ENCODE data around the gene PADI1.

PADI1 gene

GRCh38 chr1:17181781-17182464 is 23.0 kb upstream of the PADI1 start:
- DNase-seq, result no peak

DNA sequence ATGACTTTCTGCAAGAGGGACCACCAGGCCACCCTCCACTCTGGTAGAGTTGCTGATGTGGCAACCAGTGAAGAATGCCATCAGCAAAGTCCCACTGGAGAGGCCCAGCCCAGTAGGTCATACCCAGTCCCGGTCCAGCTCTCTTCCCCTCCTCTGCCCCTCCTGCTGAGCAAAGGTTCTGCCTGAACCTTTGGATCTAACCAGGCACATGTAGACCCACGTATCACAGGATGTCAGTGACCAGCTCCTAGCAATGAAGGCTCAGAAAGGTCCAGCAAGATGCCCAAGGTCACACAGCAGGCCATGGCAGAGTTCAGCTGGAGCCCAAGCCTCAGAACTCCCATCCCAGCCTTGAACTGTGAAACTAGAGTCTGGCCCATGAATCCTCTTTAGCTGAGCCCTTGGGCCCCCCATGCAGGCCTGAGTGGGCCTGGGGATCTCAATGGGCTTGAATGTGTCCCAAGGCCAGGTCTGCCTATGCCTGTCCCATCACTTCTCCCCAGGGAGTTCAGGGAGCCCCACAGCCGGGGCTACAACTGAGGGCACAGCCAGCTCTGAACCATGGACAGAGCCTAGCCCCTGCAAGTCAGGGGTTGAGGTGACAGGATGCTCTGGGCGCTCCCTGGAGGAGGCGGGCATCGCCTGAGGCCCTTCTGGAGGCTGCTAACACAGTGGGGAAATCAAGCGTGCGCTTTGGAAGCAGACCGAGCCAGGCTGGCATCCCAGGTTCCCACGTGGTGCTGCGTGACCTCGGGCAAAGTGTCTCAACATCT is 21.4 kb upstream of the PADI1 start:
- no peak for DNase-seq

GRCh38 chr1:17184161-17184665 is 20.7 kb upstream of the PADI1 start:
- DNase-seq, result no peak

GRCh38 chr1:17184822-17185484 is 20.0 kb upstream of the PADI1 start:
- no peak for DNase-seq

DNA sequence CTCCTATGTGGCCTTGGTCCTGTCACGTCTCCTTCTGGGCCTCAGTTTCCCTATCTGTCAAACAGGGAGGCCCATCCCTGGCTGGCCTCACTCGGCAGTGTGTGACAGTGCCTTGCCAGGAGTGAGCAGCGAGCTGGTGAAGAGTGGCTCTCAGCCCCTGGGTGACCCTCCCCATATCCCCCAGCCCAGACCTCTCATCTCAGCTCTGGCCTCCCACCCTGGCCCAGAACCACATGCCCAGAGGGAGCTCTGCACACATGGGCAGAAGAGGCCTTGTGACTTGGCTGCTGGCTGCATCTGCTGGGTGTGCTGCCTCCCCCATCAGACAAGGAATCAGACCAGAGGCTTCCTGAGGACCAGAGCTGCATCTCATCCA is 19.5 kb upstream of the PADI1 start:
- no peak for DNase-seq

DNA sequence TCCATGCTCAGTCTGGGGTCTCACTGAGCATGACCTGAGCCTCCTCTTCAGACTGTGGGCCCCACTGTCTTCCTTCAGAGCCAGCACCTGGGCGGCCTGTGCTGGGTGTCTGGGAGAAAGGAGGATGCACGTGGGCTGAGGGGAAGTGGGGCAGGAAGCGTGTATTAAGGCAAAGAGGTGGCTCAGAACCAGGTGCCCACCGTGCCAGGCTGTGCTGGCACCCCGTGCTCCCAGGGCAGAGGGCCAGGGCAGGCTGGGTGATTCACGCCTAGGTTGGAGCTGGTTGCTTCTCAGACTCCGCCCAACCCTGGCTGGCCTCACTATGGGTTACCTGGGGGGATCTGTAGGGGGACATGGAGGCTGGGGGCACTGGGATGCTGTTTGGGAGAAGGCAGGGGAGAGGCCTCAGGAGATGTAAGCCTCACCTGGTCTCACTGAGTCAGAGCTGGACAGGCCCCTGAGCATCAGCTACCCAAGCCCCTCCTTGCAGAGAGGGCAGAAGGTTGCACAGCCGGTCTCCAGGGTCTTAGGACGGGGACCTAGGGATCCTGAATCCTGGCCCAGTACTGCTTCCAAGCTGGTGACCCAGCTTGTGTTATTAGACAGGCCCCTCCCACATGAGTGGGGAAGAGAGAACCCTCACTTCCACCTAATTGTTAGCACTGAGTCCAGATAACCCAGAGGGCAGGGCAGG is 18.6 kb upstream of the PADI1 start:
- DNase-seq, result no peak

DNA sequence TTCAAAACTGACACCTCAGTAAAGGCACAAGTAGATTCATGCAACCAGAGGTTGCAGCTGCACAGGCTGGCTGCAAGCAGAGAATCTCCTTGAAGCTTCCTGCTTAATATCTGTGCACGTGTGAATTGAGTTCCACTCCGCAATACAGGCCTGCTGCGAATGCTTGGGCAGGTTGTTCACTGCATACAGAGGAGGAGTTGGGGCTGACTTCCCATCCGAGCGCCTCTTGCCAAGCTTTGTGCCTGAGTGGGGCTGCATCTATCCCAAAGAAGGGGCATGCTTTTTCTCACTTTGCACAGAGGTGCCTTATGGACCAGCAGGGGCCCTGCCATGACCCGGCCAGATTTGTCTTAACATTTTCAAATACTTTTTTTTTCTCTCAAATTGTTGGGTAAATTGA is 17.9 kb upstream of the PADI1 start:
- no peak for DNase-seq

GRCh38 chr1:17188217-17188616 is 16.7 kb upstream of the PADI1 start:
- no peak for DNase-seq

- no peak for DNase-seq
These were observed 15.9 kb upstream of the PADI1 start for GRCh38 chr1:17188889-17189631.

DNA sequence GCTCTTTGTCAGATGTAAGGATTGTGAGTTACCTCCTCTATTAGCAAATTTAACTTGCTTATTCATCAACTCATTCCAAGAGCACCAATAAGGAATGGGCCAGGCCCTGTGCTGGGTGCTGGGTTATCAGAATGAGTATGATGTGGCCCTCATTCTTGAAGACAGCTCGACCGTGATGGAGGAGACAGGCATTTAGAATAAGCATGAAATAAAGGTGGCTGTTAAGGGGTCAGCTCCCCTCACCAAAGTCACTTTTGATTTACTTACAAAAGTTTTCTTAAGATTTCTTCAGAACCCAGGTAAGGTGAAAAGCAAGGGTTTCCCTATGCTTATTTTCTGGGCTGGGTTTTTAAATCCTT is 15.3 kb upstream of the PADI1 start:
- DNase-seq, result no peak

GRCh38 chr1:17190010-17190995 is 14.6 kb upstream of the PADI1 start:
- no peak for DNase-seq

DNA sequence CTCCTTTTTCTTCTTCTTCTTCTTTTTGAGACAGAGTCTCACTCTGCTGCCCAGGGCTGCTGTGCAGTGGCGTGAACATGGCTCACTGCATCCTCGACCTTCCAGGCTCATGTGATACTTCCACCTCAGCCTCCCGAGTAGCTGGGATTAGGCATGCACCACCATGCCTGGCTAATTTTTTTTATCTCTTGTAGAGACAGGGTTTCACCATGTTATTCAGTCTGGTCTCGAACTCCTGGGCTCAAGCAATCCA is 13.0 kb upstream of the PADI1 start:
- no peak for DNase-seq

GRCh38 chr1:17192394-17193221 is 12.3 kb upstream of the PADI1 start:
- no peak for DNase-seq

GRCh38 chr1:17193222-17194132 is 11.5 kb upstream of the PADI1 start:
- DNase-seq, result no peak

DNA sequence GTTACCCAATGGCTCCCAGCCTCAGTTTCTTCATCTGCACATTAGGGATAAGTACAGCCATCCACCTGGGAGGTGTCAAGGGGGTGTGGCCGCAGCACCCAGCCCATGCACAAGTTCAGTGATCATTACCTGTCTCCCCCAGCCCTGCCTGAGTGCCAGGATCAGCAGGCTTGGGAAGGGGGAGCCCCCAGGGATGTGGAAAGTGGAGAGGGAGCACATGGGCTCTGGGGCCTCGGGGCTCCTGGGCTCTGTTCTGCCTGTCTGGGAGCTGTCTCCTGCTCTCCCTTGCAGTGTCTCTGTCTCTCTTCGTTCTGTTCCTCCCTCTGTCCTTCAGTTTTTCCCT is 10.8 kb upstream of the PADI1 start:
- no peak for DNase-seq

DNA sequence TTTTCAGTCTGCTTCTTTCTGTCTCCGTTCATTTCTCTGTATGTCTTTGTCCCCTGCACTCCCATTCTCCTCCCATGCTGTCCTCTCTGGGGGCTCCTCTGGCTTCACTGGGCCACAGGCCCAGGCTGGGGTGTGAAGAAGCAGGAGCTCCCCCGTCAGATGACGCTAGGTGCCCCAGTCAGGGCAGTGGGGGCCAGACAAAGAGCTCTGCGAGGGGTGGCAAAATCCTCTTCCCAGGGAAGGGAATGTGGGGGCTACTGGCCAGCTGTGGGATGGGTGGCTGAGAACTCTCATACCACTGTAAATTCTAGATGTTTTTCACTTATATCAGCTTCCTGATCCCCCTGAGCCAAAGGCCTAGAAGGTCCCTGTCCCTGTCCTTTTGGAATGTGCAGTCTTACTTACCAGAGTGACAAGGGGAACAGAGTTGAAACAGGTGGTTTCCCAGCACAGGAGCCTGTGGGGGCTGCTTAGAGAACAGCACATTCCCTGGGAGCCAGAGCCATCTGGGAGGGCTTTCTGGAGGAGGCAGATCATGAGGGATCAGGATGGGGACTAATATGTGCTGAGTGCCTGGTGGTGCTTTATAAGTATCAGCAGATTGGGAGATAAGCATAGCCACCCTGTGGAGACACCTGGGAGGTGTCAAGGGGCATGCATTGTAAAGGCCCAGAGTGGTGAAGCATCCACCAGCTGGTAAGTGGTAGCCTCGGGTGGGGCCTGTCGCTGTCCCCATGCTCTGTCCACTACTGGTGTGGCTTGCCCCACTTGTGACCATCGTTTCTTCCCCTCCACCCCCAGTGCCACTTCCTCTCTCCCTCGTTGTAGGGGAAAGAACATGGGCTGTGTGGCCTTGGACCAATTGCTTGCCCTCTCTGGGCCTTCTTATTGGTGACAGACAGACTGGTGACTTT is 10.1 kb upstream of the PADI1 start:
- no peak for DNase-seq

DNA sequence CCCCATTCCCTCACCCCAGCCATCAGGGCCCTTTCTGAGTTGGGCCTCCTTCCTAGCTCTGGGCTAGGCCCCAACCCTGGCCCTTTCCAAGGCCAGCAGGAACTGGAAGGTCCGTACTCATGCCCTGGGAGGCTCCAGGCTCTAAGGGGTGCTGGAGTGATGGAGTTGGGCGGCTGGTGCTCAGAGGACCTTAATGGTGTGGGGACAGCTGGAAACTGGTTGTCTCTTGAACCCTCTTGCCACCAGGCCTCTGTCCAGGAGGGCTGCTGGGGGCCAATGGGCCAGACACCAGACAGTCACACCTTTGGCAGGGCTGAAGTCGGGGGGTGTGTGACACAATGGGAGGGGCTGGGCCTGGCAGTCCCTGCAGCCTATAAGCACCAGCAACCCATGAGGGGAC is 9.2 kb upstream of the PADI1 start:
- no peak for DNase-seq

Measured in amygdala (tissue), 56 donors.